Measurements from ENCODE around the gene GALNT3.

Gene GALNT3

GRCh38 chr2:165804719-165805118, 10.7 kb upstream of the GALNT3 start:
- Histone ChIP-seq H3K4me3 (ENCODE audit: low read length) (no peak overlapping the region), H2BK5ac (ENCODE audit: low read length) (no peak overlapping the region), H3K56ac (ENCODE audit: low read length) (no peak overlapping the region), H3K18ac (ENCODE audit: low read length) (no peak overlapping the region), H2AK5ac (ENCODE audit: low read length) (no peak overlapping the region), H3K36me3 (ENCODE audit: control insufficient read depth, insufficient read depth, low read length) (no peaks in the 10 kb centered on the region), H3K4me2 (ENCODE audit: low read length) (no peak overlapping the region), H2BK15ac (replicated peaks; ENCODE audit: low read depth) (no peak overlapping the region), H3K4me1 (ENCODE audit: control insufficient read depth, low read depth, low read length) (no peaks in the 10 kb centered on the region), H3K79me2 (ENCODE audit: control insufficient read depth, insufficient read depth, low read length) (no peaks in the 10 kb centered on the region), H3K23ac (ENCODE audit: low read length) (no peak overlapping the region), H4K8ac (ENCODE audit: low read depth, low read length) (no peak overlapping the region), H3K27me3 (ENCODE audit: insufficient read depth, low read length, poor library complexity) (no peaks in the 10 kb centered on the region), H2BK120ac (ENCODE audit: low read depth, low read length) (no peak overlapping the region), H3K27ac (ENCODE audit: low read depth, low read length) (no peak overlapping the region), H3K79me1 (ENCODE audit: low read length) (no peaks in the 10 kb centered on the region), H3K4ac (ENCODE audit: low read depth, low read length) (no peak overlapping the region), H3K9ac (ENCODE audit: low read length) (no peak overlapping the region), H4K5ac (ENCODE audit: low read length) (no peak overlapping the region)
- no CpG with 5 or more reads among the region's 3 CpGs for WGBS (ENCODE audit: extremely low coverage, insufficient coverage, low lambda C conversion rate)
- DNase-seq = no peak

- Histone ChIP-seq H2BK15ac (replicated peaks; ENCODE audit: low read depth) (no peak overlapping the region), H3K4me3 (ENCODE audit: low read length) (no peak overlapping the region), H3K4me1 (ENCODE audit: control insufficient read depth, low read depth, low read length) (no peaks in the 10 kb centered on the region), H3K27ac (ENCODE audit: low read depth, low read length) (no peak overlapping the region), H3K23ac (ENCODE audit: low read length) (no peak overlapping the region), H2BK5ac (ENCODE audit: low read length) (no peak overlapping the region), H2BK120ac (ENCODE audit: low read depth, low read length) (no peak overlapping the region), H3K79me1 (ENCODE audit: low read length) (no peaks in the 10 kb centered on the region), H3K79me2 (ENCODE audit: control insufficient read depth, insufficient read depth, low read length) (no peaks in the 10 kb centered on the region), H3K4me2 (ENCODE audit: low read length) (no peak overlapping the region), H3K27me3 (ENCODE audit: insufficient read depth, low read length, poor library complexity) (no peaks in the 10 kb centered on the region), H4K8ac (ENCODE audit: low read depth, low read length) (no peak overlapping the region), H3K36me3 (ENCODE audit: control insufficient read depth, insufficient read depth, low read length) (no peaks in the 10 kb centered on the region), H3K18ac (ENCODE audit: low read length) (no peak overlapping the region), H3K4ac (ENCODE audit: low read depth, low read length) (no peak overlapping the region), H4K5ac (ENCODE audit: low read length) (no peak overlapping the region), H3K56ac (ENCODE audit: low read length) (no peak overlapping the region), H3K9ac (ENCODE audit: low read length) (no peak overlapping the region), H2AK5ac (ENCODE audit: low read length) (no peak overlapping the region)
- no peak for DNase-seq
- no CpG with 5 or more reads among the region's 4 CpGs for WGBS (ENCODE audit: extremely low coverage, insufficient coverage, low lambda C conversion rate)
Measured at GRCh38 chr2:165803123-165803760, 9.2 kb upstream of the GALNT3 start.

GRCh38 chr2:165801176-165801575, 7.1 kb upstream of the GALNT3 start:
- H3K4me3 ChIP-seq (ENCODE audit: low read length) = no peak overlapping the region
- DNase-seq = no peak
- no peaks in the 10 kb centered on the region for H3K27me3 ChIP-seq (ENCODE audit: insufficient read depth, low read length, poor library complexity)
- H2BK15ac ChIP-seq (replicated peaks; ENCODE audit: low read depth) = no peak overlapping the region
- no peak overlapping the region for H3K4ac ChIP-seq (ENCODE audit: low read depth, low read length)
- H3K27ac ChIP-seq (ENCODE audit: low read depth, low read length) = no peak overlapping the region
- H3K79me1 ChIP-seq (ENCODE audit: low read length) = no peaks in the 10 kb centered on the region
- H2AK5ac ChIP-seq (ENCODE audit: low read length) = no peak overlapping the region
- H3K9ac ChIP-seq (ENCODE audit: low read length) = no peak overlapping the region
- H4K5ac ChIP-seq (ENCODE audit: low read length) = no peak overlapping the region
- H3K4me1 ChIP-seq (ENCODE audit: control insufficient read depth, low read depth, low read length) = no peaks in the 10 kb centered on the region
- no CpG with 5 or more reads among the region's 3 CpGs for WGBS (ENCODE audit: extremely low coverage, insufficient coverage, low lambda C conversion rate)
- H3K18ac ChIP-seq (ENCODE audit: low read length) = no peak overlapping the region
- H3K79me2 ChIP-seq (ENCODE audit: control insufficient read depth, insufficient read depth, low read length) = no peaks in the 10 kb centered on the region
- no peak overlapping the region for H3K56ac ChIP-seq (ENCODE audit: low read length)
- H3K36me3 ChIP-seq (ENCODE audit: control insufficient read depth, insufficient read depth, low read length) = no peaks in the 10 kb centered on the region
- no peak overlapping the region for H3K4me2 ChIP-seq (ENCODE audit: low read length)
- H4K8ac ChIP-seq (ENCODE audit: low read depth, low read length) = no peak overlapping the region
- no peak overlapping the region for H2BK120ac ChIP-seq (ENCODE audit: low read depth, low read length)
- H2BK5ac ChIP-seq (ENCODE audit: low read length) = no peak overlapping the region
- no peak overlapping the region for H3K23ac ChIP-seq (ENCODE audit: low read length)

- Histone ChIP-seq H2BK15ac (replicated peaks; ENCODE audit: low read depth) (no peak overlapping the region), H3K79me2 (ENCODE audit: control insufficient read depth, insufficient read depth, low read length) (peaks cover 6% of the 10 kb centered on the region), H3K4me2 (ENCODE audit: low read length) (no peak overlapping the region), H3K27ac (ENCODE audit: low read depth, low read length) (no peak overlapping the region), H3K56ac (ENCODE audit: low read length) (no peak overlapping the region), H3K18ac (ENCODE audit: low read length) (no peak overlapping the region), H2BK5ac (ENCODE audit: low read length) (no peak overlapping the region), H4K8ac (ENCODE audit: low read depth, low read length) (no peak overlapping the region), H3K23ac (ENCODE audit: low read length) (no peak overlapping the region), H4K5ac (ENCODE audit: low read length) (no peak overlapping the region), H3K36me3 (ENCODE audit: control insufficient read depth, insufficient read depth, low read length) (no peaks in the 10 kb centered on the region), H3K9ac (ENCODE audit: low read length) (no peak overlapping the region), H3K79me1 (ENCODE audit: low read length) (no peaks in the 10 kb centered on the region), H2AK5ac (ENCODE audit: low read length) (no peak overlapping the region), H3K4ac (ENCODE audit: low read depth, low read length) (no peak overlapping the region), H3K4me3 (ENCODE audit: low read length) (no peak overlapping the region), H3K27me3 (ENCODE audit: insufficient read depth, low read length, poor library complexity) (no peaks in the 10 kb centered on the region), H3K4me1 (ENCODE audit: control insufficient read depth, low read depth, low read length) (no peaks in the 10 kb centered on the region), H2BK120ac (ENCODE audit: low read depth, low read length) (no peak overlapping the region)
- WGBS (ENCODE audit: extremely low coverage, insufficient coverage, low lambda C conversion rate) = 100% methylated on average over 1 of the region's 3 CpGs
- peak; percentile 28 for DNase-seq
Measured at GRCh38 chr2:165796819-165797530, 2.9 kb upstream of the GALNT3 start.

- no peak overlapping the region for H3K4me2 ChIP-seq (ENCODE audit: low read length)
- no peak overlapping the region for H3K18ac ChIP-seq (ENCODE audit: low read length)
- H2BK5ac ChIP-seq (ENCODE audit: low read length) = no peak overlapping the region
- DNase-seq = no peak
- H2BK120ac ChIP-seq (ENCODE audit: low read depth, low read length) = no peak overlapping the region
- no peaks in the 10 kb centered on the region for H3K36me3 ChIP-seq (ENCODE audit: control insufficient read depth, insufficient read depth, low read length)
- H4K5ac ChIP-seq (ENCODE audit: low read length) = no peak overlapping the region
- peaks cover 3% of the 10 kb centered on the region for H3K4me1 ChIP-seq (ENCODE audit: control insufficient read depth, low read depth, low read length)
- no peaks in the 10 kb centered on the region for H3K79me1 ChIP-seq (ENCODE audit: low read length)
- H4K8ac ChIP-seq (ENCODE audit: low read depth, low read length) = no peak overlapping the region
- no peaks in the 10 kb centered on the region for H3K27me3 ChIP-seq (ENCODE audit: insufficient read depth, low read length, poor library complexity)
- no peak overlapping the region for H3K9ac ChIP-seq (ENCODE audit: low read length)
- no peak overlapping the region for H3K4ac ChIP-seq (ENCODE audit: low read depth, low read length)
- no peak overlapping the region for H3K23ac ChIP-seq (ENCODE audit: low read length)
- H2AK5ac ChIP-seq (ENCODE audit: low read length) = no peak overlapping the region
- peaks cover 6% of the 10 kb centered on the region for H3K79me2 ChIP-seq (ENCODE audit: control insufficient read depth, insufficient read depth, low read length)
- H2BK15ac ChIP-seq (replicated peaks; ENCODE audit: low read depth) = no peak overlapping the region
- WGBS (ENCODE audit: extremely low coverage, insufficient coverage, low lambda C conversion rate) = no CpG with 5 or more reads among the region's 1 CpG
- no peak overlapping the region for H3K56ac ChIP-seq (ENCODE audit: low read length)
- no peak overlapping the region for H3K4me3 ChIP-seq (ENCODE audit: low read length)
- no peak overlapping the region for H3K27ac ChIP-seq (ENCODE audit: low read depth, low read length)
Measured at GRCh38 chr2:165796129-165796528, 2.1 kb upstream of the GALNT3 start.

Data from mesendoderm (in vitro differentiated cells).